ENCODE measurements around the gene HDAC1. TPM values are rescaled to one million over a fixed set of nuclear protein-coding genes. Genes with fewer than 3 reads are reported as not detected.

HDAC1 gene
- total RNA-seq, 1 donor from 2014 or later = 36.9 TPM

DNA sequence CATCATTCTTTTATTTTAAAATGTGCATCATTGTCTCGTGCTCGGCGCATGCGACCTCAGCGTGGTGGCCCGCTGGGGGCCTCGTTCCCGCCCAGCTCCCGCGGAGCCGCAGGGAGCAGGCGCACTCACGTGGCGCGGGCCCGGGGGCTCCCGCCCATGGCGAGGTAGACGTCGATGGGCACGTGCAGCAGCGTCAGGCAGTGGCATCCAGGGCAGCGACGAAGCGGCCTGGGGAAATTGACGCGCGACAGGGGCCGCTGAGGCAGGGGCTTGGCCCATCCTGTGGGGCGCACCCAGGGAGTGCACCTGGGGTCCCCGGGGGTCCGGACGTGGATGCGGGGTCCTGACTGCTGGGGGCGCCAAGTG, 69.4 kb downstream of the HDAC1 start:
- Mint-ChIP-seq H3K4me1 (ENCODE audit: low read depth, unreplicated experiment) (peaks cover 17% of the 10 kb centered on the region), H3K36me3 (ENCODE audit: unreplicated experiment) (peaks cover 9% of the 10 kb centered on the region), H3K4me3 (ENCODE audit: unreplicated experiment) (no peak overlapping the region), H3K27ac (ENCODE audit: unreplicated experiment) (no peak overlapping the region), H3K9me3 (ENCODE audit: unreplicated experiment) (peaks cover 14% of the 10 kb centered on the region), H3K27me3 (ENCODE audit: unreplicated experiment) (peaks cover 22% of the 10 kb centered on the region)
- no peak for DNase-seq
- TF ChIP-seq, protein P1, sequence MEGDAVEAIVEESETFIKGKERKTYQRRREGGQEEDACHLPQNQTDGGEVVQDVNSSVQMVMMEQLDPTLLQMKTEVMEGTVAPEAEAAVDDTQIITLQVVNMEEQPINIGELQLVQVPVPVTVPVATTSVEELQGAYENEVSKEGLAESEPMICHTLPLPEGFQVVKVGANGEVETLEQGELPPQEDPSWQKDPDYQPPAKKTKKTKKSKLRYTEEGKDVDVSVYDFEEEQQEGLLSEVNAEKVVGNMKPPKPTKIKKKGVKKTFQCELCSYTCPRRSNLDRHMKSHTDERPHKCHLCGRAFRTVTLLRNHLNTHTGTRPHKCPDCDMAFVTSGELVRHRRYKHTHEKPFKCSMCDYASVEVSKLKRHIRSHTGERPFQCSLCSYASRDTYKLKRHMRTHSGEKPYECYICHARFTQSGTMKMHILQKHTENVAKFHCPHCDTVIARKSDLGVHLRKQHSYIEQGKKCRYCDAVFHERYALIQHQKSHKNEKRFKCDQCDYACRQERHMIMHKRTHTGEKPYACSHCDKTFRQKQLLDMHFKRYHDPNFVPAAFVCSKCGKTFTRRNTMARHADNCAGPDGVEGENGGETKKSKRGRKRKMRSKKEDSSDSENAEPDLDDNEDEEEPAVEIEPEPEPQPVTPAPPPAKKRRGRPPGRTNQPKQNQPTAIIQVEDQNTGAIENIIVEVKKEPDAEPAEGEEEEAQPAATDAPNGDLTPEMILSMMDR (IDR thresholded peaks at IDR 0.05; ENCODE audit: partially characterized antibody, unreplicated experiment) = no peak

DNA sequence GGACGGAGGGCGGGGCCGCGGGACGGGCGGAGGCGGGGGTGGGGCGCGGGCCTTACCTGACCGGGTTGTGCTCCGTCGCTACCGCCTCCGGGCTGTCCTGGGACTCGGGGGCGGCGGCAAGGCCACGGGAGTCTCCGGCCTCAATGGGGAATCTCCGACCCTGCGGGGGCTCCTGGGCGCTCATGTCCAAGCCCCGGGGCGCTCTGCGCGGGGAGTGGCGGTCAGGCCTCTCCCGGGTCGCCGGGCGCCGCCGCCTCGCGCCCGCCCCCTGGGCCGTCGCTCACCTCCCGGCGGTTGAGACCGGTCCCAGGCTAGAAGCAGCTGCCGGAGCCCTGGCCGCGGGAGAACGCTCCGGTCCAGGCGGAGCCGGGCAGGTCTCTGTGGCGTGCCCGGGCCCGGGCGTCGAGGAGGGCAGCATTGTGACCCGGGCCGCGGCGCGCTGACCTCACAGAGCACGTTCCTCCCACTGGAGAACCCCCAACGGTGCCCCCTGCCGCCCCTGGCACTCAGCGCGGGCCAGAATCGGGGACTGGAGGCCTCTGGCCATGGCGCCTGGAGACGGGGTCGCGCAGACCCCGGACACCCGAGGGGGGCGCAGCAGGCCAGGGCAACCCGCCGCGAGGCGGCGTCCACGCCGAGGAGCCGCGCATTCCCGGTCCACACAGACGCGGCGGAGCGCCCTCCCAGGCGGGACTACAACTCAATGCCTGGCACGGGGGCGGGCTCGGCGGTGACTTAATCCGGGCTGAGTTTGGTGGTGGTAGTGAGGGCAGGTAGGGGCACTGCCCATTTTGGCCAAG, 70.0 kb downstream of the HDAC1 start:
- DNase-seq = peak; percentile 61
- H3K4me1 Mint-ChIP-seq (ENCODE audit: low read depth, unreplicated experiment) = peaks cover 17% of the 10 kb centered on the region
- no peak overlapping the region for H3K27ac Mint-ChIP-seq (ENCODE audit: unreplicated experiment)
- peaks cover 22% of the 10 kb centered on the region for H3K27me3 Mint-ChIP-seq (ENCODE audit: unreplicated experiment)
- peak overlapping the region; percentile 64 for H3K4me3 Mint-ChIP-seq (ENCODE audit: unreplicated experiment)
- TF ChIP-seq, protein P1 (IDR thresholded peaks at IDR 0.05; ENCODE audit: partially characterized antibody, unreplicated experiment) = peak; percentile 27
- H3K9me3 Mint-ChIP-seq (ENCODE audit: unreplicated experiment) = peaks cover 14% of the 10 kb centered on the region
- peaks cover 9% of the 10 kb centered on the region for H3K36me3 Mint-ChIP-seq (ENCODE audit: unreplicated experiment)

DNA sequence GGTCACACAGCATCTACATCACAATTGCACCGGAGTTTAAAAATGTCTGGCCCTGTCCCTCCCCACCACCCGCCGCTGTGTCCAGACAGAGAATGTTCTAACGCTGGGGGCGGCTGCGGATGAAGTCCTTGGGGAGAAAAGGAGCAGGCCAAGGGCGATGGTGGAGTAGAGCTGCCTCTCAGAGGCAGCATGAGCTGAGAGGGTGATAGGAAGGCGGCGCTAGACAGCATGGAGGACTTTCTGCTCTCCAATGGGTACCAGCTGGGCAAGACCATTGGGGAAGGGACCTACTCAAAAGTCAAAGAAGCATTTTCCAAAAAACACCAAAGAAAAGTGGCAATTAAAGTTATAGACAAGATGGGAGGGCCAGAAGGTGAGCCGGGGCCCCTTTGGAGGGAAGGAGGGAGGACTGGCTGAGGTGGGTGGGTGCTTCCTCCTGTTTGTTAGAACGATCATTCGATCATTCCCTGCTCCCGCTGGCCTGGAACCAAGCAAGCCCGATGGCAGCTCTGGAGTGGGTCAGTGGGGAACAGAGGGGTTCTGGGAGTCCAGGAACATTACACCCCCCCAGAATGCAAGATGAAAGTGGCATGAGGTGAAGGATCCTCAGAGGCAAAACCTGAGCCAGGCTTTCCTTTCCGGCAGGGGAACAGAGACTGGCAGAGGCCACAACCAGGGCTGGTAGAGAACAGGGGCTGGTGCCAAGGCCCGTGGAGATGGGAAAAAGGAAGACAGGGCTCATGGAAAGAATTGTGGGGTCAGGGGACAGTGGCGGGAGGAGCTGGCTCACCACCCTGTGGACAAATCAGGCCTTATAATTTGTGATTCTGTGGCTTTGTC, 70.8 kb downstream of the HDAC1 start, which contains the start of the genes FAM229A and TSSK3:
Gene FAM229A, minus strand, starts transcription at position 12 of the 840 bp plus-strand sequence. CDS start 394 bp downstream, outside the sequence.
Gene TSSK3, plus strand, starts transcription at position 66 of the 840 bp plus-strand sequence. Its CDS starts 163 bp downstream, at position 229.
- H3K4me1 Mint-ChIP-seq (ENCODE audit: low read depth, unreplicated experiment) = peaks cover 16% of the 10 kb centered on the region
- no peak for DNase-seq
- H3K36me3 Mint-ChIP-seq (ENCODE audit: unreplicated experiment) = peaks cover 9% of the 10 kb centered on the region
- H3K4me3 Mint-ChIP-seq (ENCODE audit: unreplicated experiment) = peak within 1 kb of the TSS; percentile 64
- TF ChIP-seq, protein P1 (IDR thresholded peaks at IDR 0.05; ENCODE audit: partially characterized antibody, unreplicated experiment) = no peak
- H3K27me3 Mint-ChIP-seq (ENCODE audit: unreplicated experiment) = peaks cover 18% of the 10 kb centered on the region
- no peak within 1 kb of the TSS for H3K27ac Mint-ChIP-seq (ENCODE audit: unreplicated experiment)
- H3K9me3 Mint-ChIP-seq (ENCODE audit: unreplicated experiment) = peaks cover 14% of the 10 kb centered on the region

DNA sequence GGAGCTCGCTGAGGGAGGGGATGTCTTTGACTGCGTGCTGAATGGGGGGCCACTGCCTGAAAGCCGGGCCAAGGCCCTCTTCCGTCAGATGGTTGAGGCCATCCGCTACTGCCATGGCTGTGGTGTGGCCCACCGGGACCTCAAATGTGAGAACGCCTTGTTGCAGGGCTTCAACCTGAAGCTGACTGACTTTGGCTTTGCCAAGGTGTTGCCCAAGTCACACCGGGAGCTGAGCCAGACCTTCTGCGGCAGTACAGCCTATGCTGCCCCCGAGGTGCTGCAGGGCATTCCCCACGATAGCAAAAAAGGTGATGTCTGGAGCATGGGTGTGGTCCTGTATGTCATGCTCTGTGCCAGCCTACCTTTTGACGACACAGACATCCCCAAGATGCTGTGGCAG, 71.8 kb downstream of the HDAC1 start:
- Mint-ChIP-seq H3K27me3 (ENCODE audit: unreplicated experiment) (peaks cover 18% of the 10 kb centered on the region), H3K4me1 (ENCODE audit: low read depth, unreplicated experiment) (peaks cover 16% of the 10 kb centered on the region), H3K4me3 (ENCODE audit: unreplicated experiment) (peak overlapping the region; percentile 38), H3K9me3 (ENCODE audit: unreplicated experiment) (peaks cover 14% of the 10 kb centered on the region), H3K36me3 (ENCODE audit: unreplicated experiment) (peaks cover 9% of the 10 kb centered on the region), H3K27ac (ENCODE audit: unreplicated experiment) (no peak overlapping the region)
- DNase-seq = no peak
- TF ChIP-seq, protein P1 (IDR thresholded peaks at IDR 0.05; ENCODE audit: partially characterized antibody, unreplicated experiment) = no peak
